ENCODE results near the gene ASPG.

The ASPG gene

DNA sequence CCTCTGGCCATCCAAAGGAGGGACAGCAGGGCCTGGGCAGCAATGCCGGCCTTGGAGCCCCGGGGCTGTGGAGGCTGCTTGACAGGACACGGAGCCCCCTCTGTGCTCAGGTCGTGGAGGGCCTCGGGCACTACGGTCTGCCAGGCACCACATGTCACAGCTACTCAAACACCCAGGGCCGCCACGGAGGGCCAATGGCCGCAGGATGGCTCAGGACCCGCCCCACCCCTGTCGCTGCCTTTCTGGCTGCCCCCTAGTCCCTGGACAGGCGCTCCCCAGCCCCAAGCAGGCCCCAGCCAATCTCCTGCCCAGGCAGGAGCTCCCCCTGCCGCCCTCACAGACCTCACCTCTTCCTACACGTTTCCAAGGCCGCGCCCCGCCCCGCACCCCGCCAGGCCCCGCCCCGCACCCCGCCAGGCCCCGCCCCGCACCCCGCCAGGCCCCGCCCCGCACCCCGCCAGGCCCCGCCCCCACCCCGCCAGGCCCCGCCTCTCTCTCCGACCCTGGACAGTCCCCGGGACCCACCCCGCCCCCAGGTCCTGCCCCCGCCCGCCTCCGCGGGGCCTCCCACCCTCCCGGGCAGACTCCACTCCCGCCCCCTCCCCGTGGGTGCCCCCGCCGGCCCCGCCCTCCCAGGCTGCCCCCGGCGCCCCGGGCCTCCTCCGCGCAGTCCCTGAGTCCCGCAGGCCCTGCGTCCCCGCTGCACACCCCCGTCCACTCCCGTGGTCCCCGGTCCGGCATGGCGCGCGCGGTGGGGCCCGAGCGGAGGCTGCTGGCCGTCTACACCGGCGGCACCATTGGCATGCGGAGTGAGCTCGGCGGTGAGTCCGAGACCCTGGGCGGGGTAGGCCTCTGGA lies at the start of gene ASPG:
Gene ASPG (plus strand): TSS at position 669 of the 857 bp plus-strand sequence. CDS start 71 bp downstream, at position 740.
- no peak for DNase-seq

DNA sequence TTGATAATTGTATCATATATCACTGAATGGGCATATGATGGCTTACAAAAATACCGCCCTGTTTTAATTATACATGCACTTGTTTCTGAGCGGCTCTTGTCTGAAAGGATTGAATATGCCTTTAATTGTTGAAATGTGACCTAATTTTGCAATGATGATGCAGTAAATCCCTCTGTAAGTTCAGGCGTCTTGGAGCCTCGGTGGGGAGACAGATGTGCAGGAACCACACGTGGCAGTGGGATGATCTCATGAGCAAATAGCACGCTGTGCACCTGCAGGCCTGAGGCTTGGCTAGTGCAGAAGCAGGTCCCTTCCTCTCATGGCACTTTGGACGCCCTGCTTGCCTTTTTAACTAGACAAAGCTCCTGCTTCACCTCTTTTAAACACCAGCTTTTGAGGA lies 49.3 kb upstream of the ASPG start:
- DNase-seq, result no peak

- no peak for DNase-seq
These were observed 48.4 kb upstream of the ASPG start for GRCh38 chr14:104037074-104037473.

- DNase-seq, result no peak
These were observed 47.6 kb upstream of the ASPG start for GRCh38 chr14:104037903-104038302.

DNA sequence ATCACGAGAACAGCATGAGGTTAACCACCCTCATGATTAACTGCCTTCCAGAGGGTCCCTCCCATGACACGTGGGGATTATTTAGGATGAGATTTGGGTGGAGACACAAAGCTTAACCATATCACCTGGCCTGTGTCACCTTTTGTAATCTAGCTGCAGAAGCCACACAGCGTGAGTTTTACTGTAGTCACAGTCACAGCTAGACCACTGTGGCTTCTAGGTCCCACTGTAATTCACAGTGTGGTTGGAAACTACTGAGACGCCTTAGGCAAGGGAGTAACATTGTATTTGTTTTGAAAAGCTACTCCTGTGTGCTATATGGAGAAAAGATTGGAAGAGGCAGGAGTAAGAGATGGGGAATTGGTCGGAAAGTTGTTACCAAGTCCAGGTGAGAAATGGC lies 46.3 kb upstream of the ASPG start:
- DNase-seq, result no peak

- DNase-seq, result no peak
These were observed 45.0 kb upstream of the ASPG start for GRCh38 chr14:104040539-104040938.

DNA sequence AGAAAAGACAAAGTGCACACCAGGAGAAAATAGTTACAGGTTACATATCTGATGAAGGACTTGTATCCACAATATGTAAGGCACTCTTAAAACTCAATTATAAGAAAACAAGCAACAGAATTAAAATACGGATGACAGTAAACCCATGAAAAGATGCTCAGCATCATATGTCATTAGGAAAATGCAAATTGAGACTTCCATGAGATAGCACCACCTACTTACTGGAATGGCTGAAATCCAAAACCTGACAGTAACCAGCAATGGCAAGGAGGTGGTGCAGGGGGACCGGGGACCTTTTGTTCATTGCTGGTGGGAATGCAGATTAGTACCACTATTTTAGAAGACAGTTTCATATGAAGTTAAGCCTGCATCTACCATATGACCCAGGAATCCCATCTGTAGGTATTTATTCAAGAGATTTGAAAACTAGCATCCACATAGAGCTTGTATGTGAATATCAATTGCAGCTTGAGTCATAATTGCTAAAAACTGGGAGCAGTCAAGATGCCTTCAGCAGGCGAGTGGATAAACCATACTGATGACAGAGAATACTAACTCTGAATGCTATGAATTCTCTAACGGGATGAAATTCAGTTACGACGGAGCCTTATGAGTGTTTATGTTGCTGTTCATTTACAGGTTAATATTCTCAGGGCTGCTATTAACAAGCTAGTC lies 43.9 kb upstream of the ASPG start:
- no peak for DNase-seq

DNA sequence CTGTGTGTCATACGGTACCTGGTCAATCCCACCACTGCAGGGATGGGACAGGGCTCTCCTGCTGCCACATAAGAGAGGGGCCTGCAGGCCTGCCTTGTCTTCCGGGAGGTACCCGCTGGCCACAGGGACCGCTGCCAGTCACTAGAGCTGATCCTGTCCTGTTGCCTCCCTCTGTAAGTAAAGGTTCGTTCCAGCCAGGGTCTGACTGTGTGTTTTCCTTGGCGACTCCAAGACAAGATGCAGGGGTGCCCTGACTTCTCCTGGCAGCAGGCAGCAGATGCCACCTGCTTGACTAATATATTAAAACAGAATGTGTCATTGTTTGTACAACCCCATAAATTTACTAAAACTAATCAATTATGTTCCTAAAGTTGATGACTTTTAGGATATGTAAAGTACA lies 41.5 kb upstream of the ASPG start:
- DNase-seq, result no peak

- DNase-seq, result no peak
These were observed 37.7 kb upstream of the ASPG start for GRCh38 chr14:104047761-104048160.

DNA sequence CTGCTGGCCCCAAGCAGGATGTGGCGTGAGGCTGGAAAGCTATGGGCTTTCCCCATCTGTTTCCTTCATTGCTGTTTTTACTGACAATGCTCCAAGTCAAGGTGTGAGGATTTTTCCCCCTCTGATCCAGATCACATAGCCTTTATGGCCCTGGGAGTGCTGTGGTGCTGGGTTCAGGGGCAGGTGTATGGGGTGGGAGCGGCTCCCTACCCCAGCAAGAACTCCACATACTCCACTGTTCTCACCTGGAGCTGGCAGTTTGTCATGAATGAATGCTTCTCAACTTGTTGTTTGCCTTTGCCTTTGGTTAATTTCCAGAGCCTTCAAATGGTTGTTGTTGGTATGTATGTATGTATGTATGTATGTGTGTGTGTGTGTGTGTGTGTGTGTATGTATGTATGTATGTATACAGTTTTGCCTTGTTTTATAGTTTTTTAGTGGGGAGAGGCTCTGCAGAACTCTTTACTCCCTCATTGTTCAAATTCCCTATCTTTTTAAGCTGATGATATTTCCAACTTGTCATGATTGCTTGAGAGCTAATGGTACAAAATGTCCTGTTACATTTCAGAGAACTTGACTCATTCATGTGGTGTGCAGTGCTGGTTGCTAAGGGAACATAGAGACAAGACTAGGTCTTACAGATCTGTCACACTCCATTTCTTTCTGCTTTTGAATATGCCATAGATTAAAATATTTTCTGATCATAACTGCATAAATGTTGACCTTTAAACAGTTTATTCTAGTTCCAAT lies 36.6 kb upstream of the ASPG start:
- no peak for DNase-seq

- no peak for DNase-seq
These were observed 35.8 kb upstream of the ASPG start for GRCh38 chr14:104049576-104050240.

- DNase-seq, result no peak
These were observed 34.2 kb upstream of the ASPG start for GRCh38 chr14:104051092-104051813.

GRCh38 chr14:104054222-104054905 lies 31.1 kb upstream of the ASPG start:
- DNase-seq, result no peak

- no peak for DNase-seq
These were observed 23.2 kb upstream of the ASPG start for GRCh38 chr14:104062281-104062680.

DNA sequence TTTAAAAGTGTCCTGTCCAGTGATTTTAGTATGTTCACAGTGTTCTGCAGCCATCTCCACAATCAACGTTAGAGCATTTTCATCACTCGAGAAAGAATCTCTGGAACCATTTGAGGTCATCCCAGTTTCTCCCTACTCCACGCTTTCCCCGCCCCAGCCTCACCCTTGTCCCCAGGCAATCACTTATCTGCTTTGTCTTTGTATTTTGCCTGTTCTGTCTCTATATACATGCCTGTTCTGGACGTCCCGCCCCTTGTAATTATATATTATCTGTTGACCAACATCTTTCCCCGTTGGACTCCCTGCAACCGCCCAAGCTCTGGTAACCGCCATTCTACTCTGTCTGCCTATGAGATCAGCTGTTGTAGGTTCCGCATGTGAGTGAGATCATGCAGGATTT lies 21.5 kb upstream of the ASPG start:
- DNase-seq, result peak; percentile 17

- no peak for DNase-seq
These were observed 19.2 kb upstream of the ASPG start for GRCh38 chr14:104066279-104066678.

DNA sequence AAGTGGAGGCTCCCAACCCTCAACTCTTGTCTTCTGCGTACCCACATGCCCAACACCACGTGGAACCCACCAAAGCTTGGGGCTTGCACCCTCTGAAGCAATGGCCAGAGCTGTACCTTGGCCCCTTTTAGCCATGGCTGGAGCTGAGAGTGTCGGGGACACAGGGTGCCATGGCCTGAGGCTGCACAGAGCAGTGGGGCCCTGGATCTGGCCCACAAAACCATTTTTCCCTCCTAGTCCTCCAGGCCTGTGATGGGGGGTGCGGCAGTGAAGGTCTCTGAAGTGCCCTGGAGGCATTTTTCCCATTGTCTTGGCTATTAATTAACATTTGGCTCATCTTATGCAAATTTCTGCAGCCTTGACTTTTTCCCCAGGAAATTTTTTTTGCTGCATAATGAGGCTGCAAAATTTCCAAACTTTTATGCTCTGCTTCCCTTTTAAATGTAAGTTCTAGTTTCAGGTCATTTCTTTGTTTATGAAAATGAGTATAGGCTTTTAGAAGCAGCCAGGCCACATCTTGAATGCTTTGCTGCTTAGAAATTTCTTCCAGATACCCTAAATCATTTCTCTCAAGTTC lies 18.7 kb upstream of the ASPG start:
- no peak for DNase-seq

- no peak for DNase-seq
These were observed 16.0 kb upstream of the ASPG start for GRCh38 chr14:104069541-104069940.

- DNase-seq, result no peak
These were observed 12.9 kb upstream of the ASPG start for GRCh38 chr14:104072586-104072985.

- no peak for DNase-seq
These were observed 11.7 kb upstream of the ASPG start for GRCh38 chr14:104073764-104074163.

GRCh38 chr14:104075530-104076151 lies 9.9 kb upstream of the ASPG start:
- peak; percentile 5 for DNase-seq

Data from OCI-M1 (cell line).